Right lung (tissue), 5 donors: ENCODE measurements around the gene FAM72C. TPM values are rescaled to one million over a fixed set of nuclear protein-coding genes. Genes with fewer than 3 reads are reported as not detected.
"Not testable (repeated sequence)": the region's sequence is repeated elsewhere in the genome, so short reads cannot be mapped to it uniquely, and the experiment has no call there.

Experiments
- DNase-seq, 2 donors: peaks; one replicate each; pipeline ENCODE4 v3.0.0-alpha.2; 2013
- polyA plus RNA-seq, 5 donors: library from polyadenylated mRNA; unstranded; fragments of 120-200 nt; gene quantifications; one replicate each; pipeline versions ENCODE4 v1.2.1 to v1.2.3, GENCODE V29; 2013; ENCODE audit warnings: inconsistent platforms in 1 of 5, low replicate concordance in 1 of 5; ENCODE audit not compliant: insufficient read length in 5 of 5, insufficient read depth in 1 of 5

The FAM72C gene
- polyA plus RNA-seq, 5 donors: 0.75 to 3.5 (median 2.9) TPM

DNA sequence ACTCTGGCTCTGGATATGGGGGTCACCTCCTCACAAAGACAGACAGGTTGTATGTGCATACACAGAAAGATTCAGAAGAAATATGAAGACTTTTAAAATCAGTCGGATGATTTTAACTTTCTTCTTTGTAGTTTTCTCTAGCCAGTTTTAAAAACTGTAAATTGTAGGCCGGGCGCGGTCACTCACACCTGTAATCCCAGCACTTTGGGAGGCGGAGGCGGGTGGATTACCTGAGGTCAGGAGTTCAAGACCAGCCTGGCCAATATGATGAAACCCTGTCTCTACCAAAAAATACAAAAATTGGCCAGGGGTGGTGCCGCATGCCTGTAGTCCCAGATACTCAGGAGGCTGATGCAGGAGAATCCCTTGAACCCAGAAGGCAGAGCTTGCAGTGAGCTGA is 58.1 kb downstream of the FAM72C start:
- DNase-seq: not testable (repeated sequence)
